Measurements from ENCODE around the gene STRIT1.
"Not testable (repeated sequence)": the region's sequence is repeated elsewhere in the genome, so short reads cannot be mapped to it uniquely, and the experiment has no call there.

- TF ChIP-seq EZH2phosphoT487 (IDR thresholded peaks at IDR 0.05; ENCODE audit: borderline replicate concordance); CTCF (conservative IDR thresholded peaks at IDR 0.05; ENCODE audit: low read length): not testable (repeated sequence)
Observed at GRCh38 chr3:155276089-155276488, 17.4 kb downstream of the STRIT1 start.

Data from Loucy (cell line).